IMR-90 (cell line): ENCODE measurements around the gene AKAP12.

Source experiments
- CTCF ChIP-seq: conservative IDR thresholded peaks from 2 replicates; pipeline ENCODE4 v1.5.1; 2012; ENCODE audit warnings: mild to moderate bottlenecking, low read depth, low read length, improper control_type of control experiment
- ELK1 ChIP-seq: fragments of 150-350 bp; IDR thresholded peaks from 2 replicates; pipeline ENCODE4 v1.6.1; 2016; ENCODE audit warnings: low read depth, mild to moderate bottlenecking, low read length, moderate library complexity, borderline replicate concordance
- MAFK ChIP-seq: IDR thresholded peaks from 2 replicates; pipeline ENCODE4 v1.6.1; 2012; ENCODE audit warnings: low read depth, low read length, improper control_type of control experiment
- MXI1 ChIP-seq: IDR thresholded peaks from 2 replicates; pipeline ENCODE4 v1.6.1; 2012; ENCODE audit warnings: low read depth, mild to moderate bottlenecking, low read length, moderate library complexity, borderline replicate concordance
- POLR2A ChIP-seq: IDR thresholded peaks from 2 replicates; pipeline ENCODE4 v1.6.1; 2012; ENCODE audit warnings: mild to moderate bottlenecking, low read depth, low read length
- RAD21 ChIP-seq: IDR thresholded peaks from 2 replicates; pipeline ENCODE4 v1.6.1; 2012; ENCODE audit warnings: low read length, improper control_type of control experiment
- RFX5 ChIP-seq: IDR thresholded peaks from 2 replicates; pipeline ENCODE4 v1.8.0; 2012; ENCODE audit warnings: low read depth, mild to moderate bottlenecking, low read length, moderate library complexity
- SMC3 ChIP-seq: fragments of 150-350 bp; IDR thresholded peaks from 2 replicates; pipeline ENCODE4 v1.6.1; 2016; ENCODE audit warnings: low read depth, mild to moderate bottlenecking, antibody characterized with exemption, low read length, moderate library complexity

- TF ChIP-seq CTCF = no peak
- TF ChIP-seq RFX5 = no peak
- no peak for TF ChIP-seq ELK1
- no peak for TF ChIP-seq POLR2A
- no peak for TF ChIP-seq SMC3
- no peak for TF ChIP-seq MXI1
- TF ChIP-seq RAD21 = no peak
- TF ChIP-seq MAFK = no peak
These were observed 141.1 kb downstream of the AKAP12 start for GRCh38 chr6:151380848-151381205.
